Right atrium auricular region (tissue), 2 donors: ENCODE measurements around the gene TENM3. TPM values are rescaled to one million over a fixed set of nuclear protein-coding genes. Genes with fewer than 3 reads are reported as not detected.

Experiments
- DNase-seq: peaks from one replicate; pipeline ENCODE4 v3.0.0-alpha.2; 2019; ENCODE audit warnings: low spot score
- H3K27ac ChIP-seq, 2 donors: fragments of 200-600 bp; sonication (generic); 1 replicate in 1 of 2; 2 replicates in 1 of 2; pipeline ENCODE4 v1.5.1; 2016 to 2019
- H3K27me3 ChIP-seq, 2 donors: fragments of 200-600 bp; sonication (generic); one replicate each; pipeline versions ENCODE4 v1.5.1 to v1.6.0; 2017 to 2019
- H3K36me3 ChIP-seq: fragments of 200-600 bp; sonication (generic); one replicate; pipeline ENCODE4 v1.5.1; 2016
- H3K4me1 ChIP-seq, 2 donors: fragments of 200-600 bp; sonication (generic); one replicate each; pipeline versions ENCODE4 v1.5.1 to v1.6.0; 2017 to 2019
- H3K4me3 ChIP-seq, 2 donors: fragments of 200-600 bp; sonication (generic); 1 replicate in 1 of 2; 2 replicates in 1 of 2; pipeline ENCODE4 v1.5.1; 2017 to 2019; ENCODE audit warnings: mild to moderate bottlenecking in 1 of 2, moderate library complexity in 1 of 2
- H3K9me3 ChIP-seq, 2 donors: fragments of 200-600 bp; sonication (generic); one replicate each; pipeline ENCODE4 v1.5.1; 2019
- CTCF ChIP-seq, 2 donors: fragments of 200-600 bp; sonication (generic); IDR thresholded peaks; one replicate each; pipeline ENCODE4 v1.5.1; 2019; ENCODE audit warnings: antibody characterized with exemption in 2 of 2
- total RNA-seq, 2 donors: library from RNA; depleted of rRNA; stranded (reverse); fragments of >200 nt; gene quantifications; one replicate each; pipeline ENCODE4 v1.1.0, GENCODE V29; 2016

TENM3 gene
- total RNA-seq, 2 donors from 2014 or later: 10.7 to 15.9 TPM

- Histone ChIP-seq H3K9me3 (no peaks in the 10 kb centered on the region), H3K36me3 (no peaks in the 10 kb centered on the region), H3K27ac (no peak overlapping the region), H3K27me3 (no peaks in the 10 kb centered on the region), H3K4me3 (no peak overlapping the region), H3K4me1 (no peaks in the 10 kb centered on the region)
- no peak for TF ChIP-seq CTCF (IDR thresholded peaks at IDR 0.05)
- DNase-seq: no peak
Measured at GRCh38 chr4:182842759-182843390, 599.7 kb downstream of the TENM3 start.

- no peaks in the 10 kb centered on the region for H3K9me3 ChIP-seq
- no peak for DNase-seq
- no peak overlapping the region for H3K4me3 ChIP-seq
- H3K4me1 ChIP-seq: no peaks in the 10 kb centered on the region
- H3K36me3 ChIP-seq: no peaks in the 10 kb centered on the region
- TF ChIP-seq CTCF (IDR thresholded peaks at IDR 0.05): no peak
- no peaks in the 10 kb centered on the region for H3K27me3 ChIP-seq
- no peak overlapping the region for H3K27ac ChIP-seq
Measured at GRCh38 chr4:182843808-182844325, 600.7 kb downstream of the TENM3 start.

DNA sequence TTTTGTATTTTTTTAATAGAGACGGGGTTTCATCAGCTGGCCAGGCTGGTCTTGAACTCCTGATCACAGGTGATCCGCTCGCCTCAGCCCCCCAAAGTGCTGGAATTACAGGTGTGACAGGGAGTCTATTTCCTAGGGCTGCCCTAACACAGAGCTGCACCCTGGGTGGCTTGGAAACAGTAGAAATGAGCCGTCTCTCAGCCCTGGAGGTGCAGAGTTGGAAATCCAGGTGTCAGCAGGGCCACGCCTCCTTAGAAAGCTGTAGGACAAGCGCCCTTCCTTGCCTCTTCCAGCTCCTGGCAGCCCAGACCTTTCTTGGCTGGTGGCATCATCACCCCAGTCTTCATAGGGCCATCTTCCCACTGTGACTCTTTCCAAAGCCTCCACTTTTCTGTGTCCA is 602.4 kb downstream of the TENM3 start:
- Histone ChIP-seq H3K27ac (no peak overlapping the region), H3K27me3 (no peaks in the 10 kb centered on the region), H3K36me3 (no peaks in the 10 kb centered on the region), H3K4me1 (no peaks in the 10 kb centered on the region), H3K4me3 (no peak overlapping the region), H3K9me3 (no peaks in the 10 kb centered on the region)
- DNase-seq: no peak
- no peak for TF ChIP-seq CTCF (IDR thresholded peaks at IDR 0.05)

DNA sequence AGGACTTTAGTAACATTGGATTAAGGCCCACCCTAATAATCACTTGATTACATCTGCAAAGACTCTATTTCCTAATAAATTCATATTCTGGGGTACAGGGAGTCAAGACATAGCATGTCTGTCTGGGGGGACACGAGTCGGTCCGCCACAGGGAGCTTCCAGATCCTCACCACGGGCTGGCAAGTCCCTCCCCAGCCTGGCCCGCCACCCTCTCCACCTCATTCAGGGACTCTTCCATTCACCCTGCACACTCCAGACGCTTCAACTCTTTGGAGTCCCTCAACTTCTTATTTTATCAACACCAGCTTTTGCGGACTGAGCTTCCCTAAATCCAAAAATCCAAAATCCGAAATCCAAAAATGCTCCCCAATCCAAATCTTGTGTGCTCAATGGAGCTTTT is 602.8 kb downstream of the TENM3 start:
- Histone ChIP-seq H3K27me3 (no peaks in the 10 kb centered on the region), H3K9me3 (no peaks in the 10 kb centered on the region)

DNA sequence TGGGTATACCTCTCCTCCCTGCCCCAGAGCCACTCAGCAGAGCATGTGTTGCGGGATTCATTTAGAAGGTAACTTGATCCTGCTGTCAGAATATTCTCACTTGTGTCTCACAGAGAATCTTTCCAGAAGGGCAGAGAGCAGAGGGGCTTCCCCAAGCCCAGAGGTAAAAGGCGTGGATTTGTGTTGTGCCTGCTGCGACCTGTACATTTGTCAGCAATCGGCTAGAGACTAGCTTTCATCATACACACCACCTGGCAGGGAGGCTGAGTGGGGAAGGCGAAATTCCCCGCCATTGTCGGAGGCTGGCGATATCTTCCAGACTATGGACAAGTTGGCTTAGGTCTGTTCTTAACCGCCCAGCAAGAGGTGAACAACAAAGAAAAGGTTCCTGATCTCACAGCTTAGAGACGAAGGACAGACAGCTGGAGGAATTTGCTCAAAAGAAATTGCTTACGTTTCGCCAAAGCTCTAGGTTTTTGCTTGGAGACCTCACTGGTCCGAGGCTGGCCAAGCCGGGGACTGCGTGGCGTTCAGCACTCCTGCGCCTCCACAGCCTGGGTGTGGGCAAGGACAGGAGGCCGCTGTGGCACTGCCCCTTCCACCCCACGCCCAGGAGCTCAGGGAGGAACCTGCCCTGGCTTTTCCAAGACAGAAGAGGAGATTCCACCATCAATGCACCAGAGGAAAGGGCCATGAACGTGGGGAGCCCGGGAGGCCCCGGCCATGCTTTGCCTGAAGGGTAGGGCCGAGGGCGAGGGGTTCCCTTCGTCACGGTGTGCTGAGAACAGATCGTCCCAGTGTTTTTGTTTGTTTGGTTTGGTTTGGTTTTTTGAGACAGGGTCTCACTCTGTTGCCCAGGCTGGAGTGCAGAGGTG is 604.6 kb downstream of the TENM3 start:
- Histone ChIP-seq H3K27ac (no peak overlapping the region), H3K36me3 (no peaks in the 10 kb centered on the region), H3K27me3 (no peaks in the 10 kb centered on the region), H3K4me3 (no peak overlapping the region), H3K9me3 (no peaks in the 10 kb centered on the region), H3K4me1 (no peaks in the 10 kb centered on the region)
- no peak for TF ChIP-seq CTCF (IDR thresholded peaks at IDR 0.05)
- DNase-seq: no peak

More for the DNA sequence above, 602.8 kb downstream of the TENM3 start:
- no peak overlapping the region for H3K4me3 ChIP-seq
- no peaks in the 10 kb centered on the region for H3K4me1 ChIP-seq
- DNase-seq: no peak
- no peak for TF ChIP-seq CTCF (IDR thresholded peaks at IDR 0.05)
- no peaks in the 10 kb centered on the region for H3K36me3 ChIP-seq
- no peak overlapping the region for H3K27ac ChIP-seq
